ENCODE data around the gene MAP6D1.

GRCh38 chr3:183779896-183780465 is 45.4 kb downstream of the MAP6D1 start:
- TF ChIP-seq OSR1 (CRISPR knock-in tag; IDR thresholded peaks at IDR 0.05), result no peak
- TF ChIP-seq ARNTL (CRISPR knock-in tag; IDR thresholded peaks at IDR 0.05; ENCODE audit: borderline replicate concordance, low read depth), result no peak
- no peak for TF ChIP-seq PPARA (CRISPR knock-in tag; IDR thresholded peaks at IDR 0.05; ENCODE audit: borderline replicate concordance)
- no peak for TF ChIP-seq ZC3H10 (CRISPR knock-in tag; IDR thresholded peaks at IDR 0.05)
- TF ChIP-seq ZFP3 (CRISPR knock-in tag; IDR thresholded peaks at IDR 0.05), result no peak
- TF ChIP-seq TOX (CRISPR knock-in tag; IDR thresholded peaks at IDR 0.05; ENCODE audit: borderline replicate concordance), result no peak
- TF ChIP-seq RARB (CRISPR knock-in tag; IDR thresholded peaks at IDR 0.05), result no peak
- no peak for TF ChIP-seq ZFP30 (CRISPR knock-in tag; IDR thresholded peaks at IDR 0.05)
- TF ChIP-seq, protein P1, sequence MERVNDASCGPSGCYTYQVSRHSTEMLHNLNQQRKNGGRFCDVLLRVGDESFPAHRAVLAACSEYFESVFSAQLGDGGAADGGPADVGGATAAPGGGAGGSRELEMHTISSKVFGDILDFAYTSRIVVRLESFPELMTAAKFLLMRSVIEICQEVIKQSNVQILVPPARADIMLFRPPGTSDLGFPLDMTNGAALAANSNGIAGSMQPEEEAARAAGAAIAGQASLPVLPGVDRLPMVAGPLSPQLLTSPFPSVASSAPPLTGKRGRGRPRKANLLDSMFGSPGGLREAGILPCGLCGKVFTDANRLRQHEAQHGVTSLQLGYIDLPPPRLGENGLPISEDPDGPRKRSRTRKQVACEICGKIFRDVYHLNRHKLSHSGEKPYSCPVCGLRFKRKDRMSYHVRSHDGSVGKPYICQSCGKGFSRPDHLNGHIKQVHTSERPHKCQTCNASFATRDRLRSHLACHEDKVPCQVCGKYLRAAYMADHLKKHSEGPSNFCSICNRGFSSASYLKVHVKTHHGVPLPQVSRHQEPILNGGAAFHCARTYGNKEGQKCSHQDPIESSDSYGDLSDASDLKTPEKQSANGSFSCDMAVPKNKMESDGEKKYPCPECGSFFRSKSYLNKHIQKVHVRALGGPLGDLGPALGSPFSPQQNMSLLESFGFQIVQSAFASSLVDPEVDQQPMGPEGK (CRISPR knock-in tag; IDR thresholded peaks at IDR 0.05; ENCODE audit: borderline replicate concordance), result no peak
